ENCODE results near the gene SIL1.
"Not testable (repeated sequence)": the region's sequence is repeated elsewhere in the genome, so short reads cannot be mapped to it uniquely, and the experiment has no call there.

Gene SIL1

DNA sequence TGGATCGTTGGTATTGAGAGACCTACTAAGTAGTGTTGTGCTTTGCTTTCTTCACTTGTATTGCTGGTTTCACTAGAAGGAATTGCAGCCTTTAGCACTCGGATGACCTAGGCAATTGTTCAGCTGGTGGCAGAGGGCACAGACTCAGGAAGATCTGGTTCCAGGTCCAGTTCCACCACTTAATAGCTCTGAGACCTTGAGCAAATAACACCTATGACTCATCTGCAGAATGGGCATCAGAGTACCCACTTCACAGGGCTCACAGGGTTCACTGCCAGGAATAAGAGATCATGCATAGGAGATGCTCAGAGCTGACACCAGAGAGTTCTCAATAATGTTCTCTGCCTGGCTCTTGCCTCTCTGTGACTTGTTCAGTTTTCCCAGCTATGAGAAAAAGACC is 133.6 kb downstream of the SIL1 start:
- TF ChIP-seq, protein P1, sequence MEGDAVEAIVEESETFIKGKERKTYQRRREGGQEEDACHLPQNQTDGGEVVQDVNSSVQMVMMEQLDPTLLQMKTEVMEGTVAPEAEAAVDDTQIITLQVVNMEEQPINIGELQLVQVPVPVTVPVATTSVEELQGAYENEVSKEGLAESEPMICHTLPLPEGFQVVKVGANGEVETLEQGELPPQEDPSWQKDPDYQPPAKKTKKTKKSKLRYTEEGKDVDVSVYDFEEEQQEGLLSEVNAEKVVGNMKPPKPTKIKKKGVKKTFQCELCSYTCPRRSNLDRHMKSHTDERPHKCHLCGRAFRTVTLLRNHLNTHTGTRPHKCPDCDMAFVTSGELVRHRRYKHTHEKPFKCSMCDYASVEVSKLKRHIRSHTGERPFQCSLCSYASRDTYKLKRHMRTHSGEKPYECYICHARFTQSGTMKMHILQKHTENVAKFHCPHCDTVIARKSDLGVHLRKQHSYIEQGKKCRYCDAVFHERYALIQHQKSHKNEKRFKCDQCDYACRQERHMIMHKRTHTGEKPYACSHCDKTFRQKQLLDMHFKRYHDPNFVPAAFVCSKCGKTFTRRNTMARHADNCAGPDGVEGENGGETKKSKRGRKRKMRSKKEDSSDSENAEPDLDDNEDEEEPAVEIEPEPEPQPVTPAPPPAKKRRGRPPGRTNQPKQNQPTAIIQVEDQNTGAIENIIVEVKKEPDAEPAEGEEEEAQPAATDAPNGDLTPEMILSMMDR (IDR thresholded peaks at IDR 0.05; ENCODE audit: low read depth, low read length): no peak
- no peak overlapping the region for H3K4me3 ChIP-seq (replicated peaks in 1 of 2; ENCODE audit: low read depth in 2 of 2, low read length in 2 of 2)
- DNase-seq (ENCODE audit: low read depth in 2 of 2): no peak

DNA sequence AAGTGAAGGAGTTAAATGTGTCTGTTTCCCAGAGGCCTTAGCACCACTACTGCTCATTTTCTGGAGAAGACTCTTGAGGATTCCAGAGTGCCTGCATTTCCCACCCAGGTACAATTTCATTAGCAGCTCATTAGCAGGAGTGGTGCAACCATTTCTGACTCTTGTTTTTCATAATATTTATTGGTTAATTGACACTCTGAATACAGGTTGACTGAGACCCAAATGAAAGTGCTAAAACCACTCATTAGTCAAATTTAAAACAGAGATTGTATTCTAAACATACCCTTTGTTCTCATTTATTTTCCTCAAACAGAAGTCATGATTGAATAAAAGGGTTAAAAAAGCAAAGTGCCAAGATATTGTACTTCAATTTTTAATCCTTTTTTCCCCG is 134.5 kb downstream of the SIL1 start:
- no peak for DNase-seq (ENCODE audit: low read depth in 2 of 2)
- TF ChIP-seq, protein P1 (IDR thresholded peaks at IDR 0.05; ENCODE audit: low read depth, low read length): no peak
- H3K4me3 ChIP-seq (replicated peaks in 1 of 2; ENCODE audit: low read depth in 2 of 2, low read length in 2 of 2): no peak overlapping the region

DNA sequence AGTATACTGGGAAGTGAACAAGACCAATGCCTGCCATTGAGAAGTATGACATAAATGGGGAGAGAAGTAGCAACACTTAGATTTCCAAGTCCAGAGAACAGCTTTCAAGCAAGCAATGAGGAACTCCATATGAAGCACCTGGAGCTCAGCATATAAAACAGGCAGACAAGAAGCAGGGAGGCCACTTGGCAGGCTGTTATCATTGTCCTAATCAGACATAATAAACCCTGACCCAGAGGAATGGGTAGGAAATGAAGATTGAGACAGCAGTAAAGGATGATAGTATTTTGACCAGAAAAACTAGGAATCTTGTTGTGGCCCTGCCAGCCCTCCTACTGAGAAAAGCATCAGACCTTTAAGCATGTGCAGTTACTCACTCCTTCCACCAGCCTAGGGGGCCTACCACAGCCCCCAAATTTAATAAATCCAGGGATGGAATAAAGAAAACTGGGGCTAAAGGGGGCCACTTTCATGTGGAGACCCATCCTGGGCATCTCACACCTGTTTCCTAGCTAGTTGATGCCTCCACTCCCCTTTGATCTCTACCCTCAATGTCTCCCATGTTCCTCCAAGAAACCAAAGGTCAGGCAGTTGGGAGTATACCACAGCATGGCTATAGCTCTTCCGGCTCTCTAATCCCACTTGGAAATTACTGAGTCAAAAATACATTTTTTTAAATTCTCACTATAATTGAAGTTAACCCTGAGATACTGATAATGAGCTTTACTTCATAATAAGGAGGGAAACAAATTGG is 135.1 kb downstream of the SIL1 start:
- DNase-seq (ENCODE audit: low read depth in 2 of 2): no peak
- TF ChIP-seq, protein P1 (IDR thresholded peaks at IDR 0.05; ENCODE audit: low read depth, low read length): no peak
- no peak overlapping the region for H3K4me3 ChIP-seq (replicated peaks in 1 of 2; ENCODE audit: low read depth in 2 of 2, low read length in 2 of 2)

DNA sequence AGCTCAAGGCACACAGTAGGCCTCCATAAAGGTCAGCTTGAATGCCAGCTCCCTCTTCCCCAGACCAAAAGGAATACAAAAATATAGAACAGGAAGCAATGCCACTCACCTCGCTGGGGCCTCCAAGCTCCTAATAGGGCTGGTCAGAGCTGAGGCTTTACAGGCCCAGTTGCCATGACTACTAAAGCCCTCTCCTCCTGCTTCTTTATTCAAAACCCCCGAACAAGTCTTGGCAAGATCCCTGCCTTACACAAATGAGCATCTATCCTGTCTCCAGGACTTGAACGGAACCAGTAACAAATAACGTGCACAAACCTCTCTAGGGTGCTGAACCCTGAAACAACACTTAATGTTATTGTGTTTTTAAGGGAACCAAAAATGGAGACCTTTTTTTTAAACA is 136.3 kb downstream of the SIL1 start:
- H3K4me3 ChIP-seq (replicated peaks in 1 of 2; ENCODE audit: low read depth in 2 of 2, low read length in 2 of 2): no peak overlapping the region
- TF ChIP-seq, protein P1 (IDR thresholded peaks at IDR 0.05; ENCODE audit: low read depth, low read length): no peak
- peak; percentile 38 to 51 for DNase-seq (ENCODE audit: low read depth in 2 of 2)

DNA sequence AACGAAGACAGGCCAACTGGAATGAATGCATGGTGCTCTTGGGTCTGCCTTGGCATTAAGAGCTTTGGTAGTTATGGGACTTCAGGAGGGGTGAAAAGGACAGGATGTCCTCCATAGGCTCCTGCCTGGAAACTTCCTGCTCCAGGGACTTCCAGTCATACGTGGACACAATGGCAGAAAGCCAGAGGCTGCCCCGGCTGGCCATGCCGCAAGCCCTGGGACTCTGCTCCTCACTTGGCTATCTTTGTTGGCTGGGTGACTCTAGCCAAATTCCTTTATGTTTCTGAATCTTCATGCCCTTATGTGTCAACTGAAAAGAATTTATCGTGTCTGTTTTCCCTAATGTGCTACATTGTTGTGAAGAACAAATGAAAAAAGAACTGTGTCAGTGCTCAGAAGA is 136.9 kb downstream of the SIL1 start:
- H3K4me3 ChIP-seq (replicated peaks in 1 of 2; ENCODE audit: low read depth in 2 of 2, low read length in 2 of 2): no peak overlapping the region
- TF ChIP-seq, protein P1 (IDR thresholded peaks at IDR 0.05; ENCODE audit: low read depth, low read length): no peak
- DNase-seq (ENCODE audit: low read depth in 2 of 2): peak; percentile 90 to 93

DNA sequence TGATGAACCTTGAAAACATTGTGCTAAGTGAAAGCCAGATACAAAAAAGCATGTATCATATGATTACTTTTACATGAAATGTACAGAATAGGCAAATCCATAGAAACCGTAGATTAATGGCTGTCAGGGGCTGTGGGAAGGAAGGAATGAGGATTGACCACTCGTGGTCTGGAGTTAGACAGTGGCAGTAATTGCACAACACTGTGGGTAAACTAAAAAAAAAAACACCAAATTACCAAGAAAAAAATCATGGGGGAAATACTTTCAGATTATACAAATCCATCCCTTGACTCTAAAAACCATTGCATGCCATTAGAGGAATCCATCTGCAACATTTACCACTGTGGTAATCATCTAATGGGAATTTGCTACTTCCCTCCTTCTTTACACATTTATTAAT is 140.0 kb downstream of the SIL1 start:
- peak; percentile 46 to 60 for DNase-seq (ENCODE audit: low read depth in 2 of 2)
- H3K4me3 ChIP-seq (replicated peaks in 1 of 2; ENCODE audit: low read depth in 2 of 2, low read length in 2 of 2): no peak overlapping the region
- TF ChIP-seq, protein P1 (IDR thresholded peaks at IDR 0.05; ENCODE audit: low read depth, low read length): no peak

DNA sequence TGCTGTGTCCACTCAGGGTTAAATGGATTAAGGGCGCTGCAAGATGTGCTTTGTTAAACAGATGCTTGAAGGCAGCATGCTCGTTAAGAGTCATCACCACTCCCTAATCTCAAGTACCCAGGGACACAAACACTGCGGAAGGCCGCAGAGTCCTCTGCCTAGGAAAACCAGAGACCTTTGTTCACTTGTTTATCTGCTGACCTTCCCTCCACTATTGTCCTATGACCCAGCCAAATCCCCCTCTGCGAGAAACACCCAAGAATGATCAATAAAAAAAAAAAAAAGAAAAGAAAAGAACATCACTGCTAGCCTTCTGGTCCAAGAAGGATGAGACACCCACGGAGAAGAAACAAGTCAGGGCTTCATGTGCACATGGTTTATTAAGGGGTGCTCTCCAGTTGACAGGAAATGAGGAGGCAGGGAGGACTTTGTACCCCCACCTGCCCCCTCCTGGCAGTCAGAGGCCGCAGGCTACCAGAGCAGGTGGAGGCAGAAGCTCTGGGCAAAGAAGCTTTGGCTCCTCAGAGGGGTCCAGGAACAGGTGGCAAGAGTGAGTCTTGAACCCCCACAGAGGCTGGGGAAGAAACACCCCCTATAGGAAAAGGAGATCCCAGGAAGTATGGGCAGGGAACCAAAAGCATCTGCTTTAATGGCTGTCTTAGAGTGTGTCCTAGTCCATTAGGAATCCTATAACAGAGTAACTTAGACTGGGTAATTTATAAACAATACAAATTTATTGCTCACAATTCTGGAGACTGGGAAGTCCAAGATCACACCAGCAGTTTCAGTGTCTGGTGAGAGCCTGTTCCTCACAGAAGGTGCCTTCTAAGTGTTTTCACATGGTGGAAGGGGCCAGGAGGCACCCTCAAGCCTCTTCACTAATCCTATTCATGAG is 140.9 kb downstream of the SIL1 start:
- not testable (repeated sequence) for DNase-seq (ENCODE audit: low read depth in 2 of 2); H3K4me3 ChIP-seq (replicated peaks in 1 of 2; ENCODE audit: low read depth in 2 of 2, low read length in 2 of 2)
